ENCODE data around the gene KIN.

- no peak for TF ChIP-seq EZH2 (IDR thresholded peaks at IDR 0.05)
- no peak for TF ChIP-seq CTCF (IDR thresholded peaks at IDR 0.05)
Measured at GRCh38 chr10:7789390-7789789, 1.6 kb upstream of the KIN start.
